ENCODE data around the gene SLC25A31. TPM values are rescaled to one million over a fixed set of nuclear protein-coding genes. Genes with fewer than 3 reads are reported as not detected.

Gene SLC25A31
- total RNA-seq, 1 donor from 2014 or later: not detected

GRCh38 chr4:127708985-127709384 is 21.2 kb upstream of the SLC25A31 start:
- Histone ChIP-seq H3K27me3 (ENCODE audit: low read depth) (no peaks in the 10 kb centered on the region), H3K27ac (replicated peaks) (no peak overlapping the region), H3K9me3 (replicated peaks) (no peaks in the 10 kb centered on the region), H3K36me3 (peaks cover 31% of the 10 kb centered on the region), H3K4me1 (peaks cover 7% of the 10 kb centered on the region), H3K4me3 (no peak overlapping the region)
- TF ChIP-seq CTCF (IDR thresholded peaks at IDR 0.05; ENCODE audit: borderline replicate concordance): no peak
- intact Hi-C loops (cut with micrococcal nuclease): no loop called here
- no peak for DNase-seq

GRCh38 chr4:127709456-127709855 is 20.7 kb upstream of the SLC25A31 start:
- H3K27me3 ChIP-seq (ENCODE audit: low read depth): no peaks in the 10 kb centered on the region
- intact Hi-C loops (cut with micrococcal nuclease): no loop called here
- no peaks in the 10 kb centered on the region for H3K9me3 ChIP-seq (replicated peaks)
- H3K27ac ChIP-seq (replicated peaks): no peak overlapping the region
- peaks cover 26% of the 10 kb centered on the region for H3K36me3 ChIP-seq
- no peak overlapping the region for H3K4me3 ChIP-seq
- no peak for DNase-seq
- TF ChIP-seq CTCF (IDR thresholded peaks at IDR 0.05; ENCODE audit: borderline replicate concordance): no peak
- H3K4me1 ChIP-seq: peaks cover 7% of the 10 kb centered on the region

GRCh38 chr4:127731406-127731805 is 1.2 kb downstream of the SLC25A31 start:
- H3K4me1 ChIP-seq: no peaks in the 10 kb centered on the region
- intact Hi-C loops (cut with micrococcal nuclease): no loop called here
- TF ChIP-seq CTCF (IDR thresholded peaks at IDR 0.05; ENCODE audit: borderline replicate concordance): no peak
- no peak overlapping the region for H3K4me3 ChIP-seq
- no peaks in the 10 kb centered on the region for H3K36me3 ChIP-seq
- DNase-seq: no peak
- H3K27ac ChIP-seq (replicated peaks): no peak overlapping the region
- H3K27me3 ChIP-seq (ENCODE audit: low read depth): no peaks in the 10 kb centered on the region
- no peaks in the 10 kb centered on the region for H3K9me3 ChIP-seq (replicated peaks)

GRCh38 chr4:127732623-127733328 is 2.6 kb downstream of the SLC25A31 start:
- peak; percentile 71 for TF ChIP-seq CTCF (IDR thresholded peaks at IDR 0.05; ENCODE audit: borderline replicate concordance)
- H3K9me3 ChIP-seq (replicated peaks): no peaks in the 10 kb centered on the region
- no peak overlapping the region for H3K4me3 ChIP-seq
- H3K4me1 ChIP-seq: no peaks in the 10 kb centered on the region
- no peak for DNase-seq
- H3K27me3 ChIP-seq (ENCODE audit: low read depth): no peaks in the 10 kb centered on the region
- H3K36me3 ChIP-seq: no peaks in the 10 kb centered on the region
- intact Hi-C loops (cut with micrococcal nuclease): loop anchor here (2.0 kb wide), 1 partner anchor 128 kb away; no protein-coding TSS in a partner anchor
- no peak overlapping the region for H3K27ac ChIP-seq (replicated peaks)

- H3K9me3 ChIP-seq (replicated peaks): no peaks in the 10 kb centered on the region
- no peak for TF ChIP-seq CTCF (IDR thresholded peaks at IDR 0.05; ENCODE audit: borderline replicate concordance)
- no peaks in the 10 kb centered on the region for H3K27me3 ChIP-seq (ENCODE audit: low read depth)
- no peak overlapping the region for H3K27ac ChIP-seq (replicated peaks)
- H3K36me3 ChIP-seq: no peaks in the 10 kb centered on the region
- DNase-seq: no peak
- no peak overlapping the region for H3K4me3 ChIP-seq
- intact Hi-C loops (cut with micrococcal nuclease): no loop called here
- H3K4me1 ChIP-seq: no peaks in the 10 kb centered on the region
These were observed 4.8 kb downstream of the SLC25A31 start for GRCh38 chr4:127734976-127735375.
